KOPT-K1 (cell line): ENCODE results near the gene VOPP1.
A peak's percentile ranks its signal among the peaks of the same experiment; 100 is the strongest.
"Not testable (repeated sequence)": the region's sequence is repeated elsewhere in the genome, so short reads cannot be mapped to it uniquely, and the experiment has no call there.

Source experiments
- H3K27ac ChIP-seq: fragments of 200-600 bp; sonication (generic); 2 replicates; pipeline ENCODE4 v1.5.1; 2016; ENCODE audit warnings: antibody characterized with exemption, mild to moderate bottlenecking, low read depth, low read length; ENCODE audit not compliant: poor library complexity, severe bottlenecking
- H3K36me3 ChIP-seq: fragments of 200-600 bp; sonication (generic); 2 replicates; pipeline ENCODE4 v1.5.1; 2017; ENCODE audit warnings: antibody characterized with exemption, mild to moderate bottlenecking, low read length, moderate library complexity; ENCODE audit not compliant: insufficient read depth
- H3K9me3 ChIP-seq: fragments of 200-600 bp; sonication (generic); 2 replicates; pipeline ENCODE4 v1.5.1; 2017; ENCODE audit warnings: antibody characterized with exemption, low read length, mild to moderate bottlenecking; ENCODE audit not compliant: insufficient read depth, poor library complexity, severe bottlenecking

Gene VOPP1, protein sequence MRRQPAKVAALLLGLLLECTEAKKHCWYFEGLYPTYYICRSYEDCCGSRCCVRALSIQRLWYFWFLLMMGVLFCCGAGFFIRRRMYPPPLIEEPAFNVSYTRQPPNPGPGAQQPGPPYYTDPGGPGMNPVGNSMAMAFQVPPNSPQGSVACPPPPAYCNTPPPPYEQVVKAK

DNA sequence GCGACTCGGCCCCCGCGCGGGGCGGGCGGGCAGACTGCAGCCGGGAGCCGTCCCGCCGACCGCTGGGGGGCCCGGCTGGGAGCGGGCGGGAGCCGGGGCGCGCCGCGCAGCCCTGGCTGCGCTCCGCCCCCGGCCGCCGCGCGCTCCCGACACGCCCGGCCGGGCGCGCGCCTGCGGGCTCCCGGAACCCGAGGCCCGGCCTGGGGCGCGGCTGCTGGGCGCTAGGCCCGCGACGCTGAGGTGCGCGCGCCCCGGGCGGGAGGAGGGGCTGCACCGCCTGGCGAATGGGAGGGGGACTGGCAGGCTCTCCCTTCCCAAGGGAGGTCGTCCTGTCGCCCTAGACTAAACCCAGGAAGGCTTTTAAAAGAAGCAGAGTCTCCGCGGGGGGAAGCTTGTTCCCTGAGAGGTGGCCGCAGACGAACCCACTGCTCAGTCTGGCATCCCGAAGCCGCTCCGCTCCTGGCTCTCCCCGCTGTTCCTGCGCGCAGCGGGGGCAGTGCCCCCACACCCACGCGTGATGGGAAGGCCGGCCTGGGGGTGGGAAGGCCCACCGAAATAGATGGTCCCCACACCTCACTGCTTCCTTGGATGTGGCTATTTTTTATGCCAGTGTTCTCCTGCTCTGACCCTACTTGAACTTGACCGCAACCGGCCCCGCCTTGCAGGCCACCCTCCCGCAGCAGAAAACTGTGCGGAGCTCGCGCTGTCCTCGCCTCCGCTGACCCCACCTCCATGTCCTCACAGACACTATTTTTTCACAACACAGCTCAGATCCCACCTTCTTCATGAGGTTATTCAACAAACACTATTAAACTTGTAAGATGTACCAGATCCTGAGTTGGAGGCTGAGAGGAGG, at the start of gene VOPP1:
VOPP1 (minus strand) TSS at position 125 of the 856 bp plus-strand sequence. CDS start 178 bp downstream, outside the sequence.
- Histone ChIP-seq H3K27ac (peak within 1 kb of the TSS; percentile 53), H3K36me3 (no peaks in the 10 kb centered on the region), H3K9me3 (no peaks in the 10 kb centered on the region)

DNA sequence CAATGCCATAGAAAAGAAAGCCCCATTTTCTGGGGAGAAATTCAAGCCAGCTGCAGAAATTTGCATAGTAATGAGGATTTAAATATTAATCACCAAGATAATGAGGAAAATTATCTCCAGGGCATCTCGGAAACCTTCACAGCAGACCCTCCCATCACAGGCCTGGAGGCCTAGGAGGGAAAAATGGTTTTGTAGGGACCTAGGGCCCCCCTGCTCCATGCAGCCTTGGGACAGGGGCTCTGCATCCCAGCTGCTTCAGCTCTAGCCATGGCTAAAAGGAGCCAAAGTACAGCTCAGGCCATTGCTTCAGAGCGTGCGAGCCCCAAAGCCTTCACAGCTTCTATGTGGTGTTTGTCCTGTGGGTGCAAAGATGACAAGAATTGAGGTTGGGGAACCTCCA, 46.6 kb upstream of the VOPP1 start:
- Histone ChIP-seq H3K36me3 (no peaks in the 10 kb centered on the region), H3K9me3 (peaks cover 36% of the 10 kb centered on the region), H3K27ac (no peak overlapping the region)

DNA sequence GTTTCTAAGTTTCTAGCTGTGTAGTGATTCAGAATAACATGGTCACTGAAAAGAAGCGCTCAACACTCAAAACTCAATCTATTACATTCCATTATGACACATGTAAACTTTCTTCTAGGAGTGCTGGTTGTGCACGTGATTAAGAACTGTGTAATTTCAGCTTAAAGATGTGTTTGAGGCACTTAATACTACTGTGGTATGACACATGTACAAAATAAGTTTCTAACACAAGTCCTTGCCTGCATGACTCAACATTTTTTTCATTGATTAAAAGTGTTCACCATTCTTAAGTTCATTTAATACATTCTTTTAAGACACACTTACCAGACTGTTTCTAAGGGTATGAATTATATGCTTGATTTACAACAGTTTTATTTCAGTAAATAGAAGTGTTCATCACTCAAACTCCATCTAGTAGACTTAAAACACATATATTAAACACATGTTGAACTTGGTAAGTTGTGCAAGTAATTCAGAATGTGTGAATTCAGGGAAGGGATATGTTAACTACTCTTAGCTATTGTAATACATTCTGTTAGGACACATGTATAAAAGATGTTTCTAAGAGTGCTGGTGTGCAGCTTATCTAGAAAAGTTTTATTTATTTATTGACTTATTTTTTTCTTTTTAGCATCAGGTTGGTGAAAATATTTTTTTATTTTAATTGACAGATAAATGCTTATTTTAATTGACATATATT, 42.2 kb upstream of the VOPP1 start:
- not testable (repeated sequence) for H3K27ac ChIP-seq, H3K36me3 ChIP-seq
- peaks cover 25% of the 10 kb centered on the region for H3K9me3 ChIP-seq

DNA sequence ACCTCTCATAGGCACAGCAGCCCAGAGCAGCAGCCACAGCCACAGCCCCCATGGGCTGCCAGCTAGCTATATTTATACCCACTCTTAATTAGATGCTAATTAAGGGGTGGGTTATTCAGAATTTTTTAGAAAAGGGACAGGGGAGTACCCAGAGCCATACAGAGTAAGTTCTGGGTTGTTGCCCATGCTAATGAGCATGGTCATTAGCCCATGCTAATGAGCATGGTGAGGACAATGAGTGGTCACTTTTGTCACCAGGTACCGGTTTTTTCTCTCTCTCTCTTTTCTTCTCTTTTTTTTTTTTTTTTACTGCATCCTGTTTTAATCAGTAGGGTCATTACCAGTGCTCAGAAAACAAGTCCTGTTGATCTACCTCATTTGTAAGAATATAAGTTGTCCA, 37.4 kb upstream of the VOPP1 start:
- not testable (repeated sequence) for H3K27ac ChIP-seq, H3K9me3 ChIP-seq, H3K36me3 ChIP-seq

DNA sequence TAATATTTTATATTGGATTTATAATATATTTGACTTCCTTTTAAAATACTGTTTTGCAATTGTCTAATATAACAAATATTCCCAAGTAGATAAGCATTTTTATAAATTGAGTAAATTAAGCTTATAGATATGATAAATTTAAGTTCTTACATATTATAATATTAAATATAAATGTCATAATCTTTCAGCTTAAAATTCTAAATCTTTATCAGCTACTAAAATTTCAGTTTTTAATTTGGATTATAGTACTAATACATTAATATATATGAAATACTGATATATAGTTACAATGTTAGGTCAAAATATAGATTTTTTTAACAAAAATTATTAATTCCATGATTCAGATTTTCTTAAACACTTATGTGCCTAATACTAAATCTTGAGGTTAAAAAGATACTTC, 33.4 kb upstream of the VOPP1 start:
- H3K9me3 ChIP-seq, H3K36me3 ChIP-seq, H3K27ac ChIP-seq: not testable (repeated sequence)

DNA sequence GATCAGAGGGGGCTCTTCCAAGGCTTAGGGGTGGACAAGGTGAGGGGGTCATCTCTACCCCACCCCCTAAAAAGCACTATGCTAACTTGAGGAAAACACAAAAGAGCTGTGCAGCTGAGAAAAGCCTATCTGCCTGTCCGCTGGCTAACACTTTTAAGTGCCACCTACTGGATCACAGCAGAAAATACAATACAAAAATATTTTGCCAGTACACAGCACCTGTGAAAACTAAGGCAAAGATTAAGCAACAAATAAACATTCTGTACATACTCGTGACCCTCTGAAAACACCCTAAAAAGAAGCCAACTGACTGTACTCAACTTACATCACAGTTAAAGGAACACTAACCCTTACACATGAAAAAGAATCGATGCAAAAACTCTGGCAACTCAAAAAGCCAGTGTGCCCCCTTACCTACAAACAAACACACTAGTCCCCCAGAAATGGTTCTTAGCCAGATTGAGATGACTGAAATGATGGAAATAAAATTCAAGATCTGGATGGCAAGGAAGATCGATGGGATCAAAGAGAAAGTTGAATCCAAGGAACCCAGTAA, 25.7 kb upstream of the VOPP1 start:
- H3K36me3 ChIP-seq, H3K9me3 ChIP-seq, H3K27ac ChIP-seq: not testable (repeated sequence)

DNA sequence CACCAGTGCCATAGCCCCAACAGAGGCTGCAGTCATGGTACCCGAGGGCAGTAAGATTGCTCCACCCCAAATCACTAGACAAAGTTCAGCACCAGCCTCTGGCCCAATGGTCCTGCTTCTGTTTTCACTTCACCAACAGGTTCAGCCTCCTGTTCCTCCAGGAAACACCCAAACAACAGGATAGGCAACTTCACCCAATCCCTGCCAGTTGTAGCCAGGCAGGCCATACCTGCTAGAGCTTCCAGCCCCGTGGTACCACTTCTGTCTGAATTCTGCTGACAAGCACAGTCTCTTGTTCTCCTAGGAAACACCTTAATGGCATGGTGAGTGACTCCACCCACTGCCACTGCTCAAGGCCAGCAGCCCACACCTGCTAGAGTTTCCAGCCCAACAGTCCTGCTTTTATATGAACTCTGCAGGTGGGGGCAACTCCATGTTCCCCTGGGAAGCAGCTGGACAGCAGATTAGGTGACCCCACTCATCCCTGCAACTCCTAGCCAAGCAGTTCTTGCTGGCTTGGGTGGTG, 25.0 kb upstream of the VOPP1 start:
- H3K27ac ChIP-seq, H3K9me3 ChIP-seq, H3K36me3 ChIP-seq: not testable (repeated sequence)

DNA sequence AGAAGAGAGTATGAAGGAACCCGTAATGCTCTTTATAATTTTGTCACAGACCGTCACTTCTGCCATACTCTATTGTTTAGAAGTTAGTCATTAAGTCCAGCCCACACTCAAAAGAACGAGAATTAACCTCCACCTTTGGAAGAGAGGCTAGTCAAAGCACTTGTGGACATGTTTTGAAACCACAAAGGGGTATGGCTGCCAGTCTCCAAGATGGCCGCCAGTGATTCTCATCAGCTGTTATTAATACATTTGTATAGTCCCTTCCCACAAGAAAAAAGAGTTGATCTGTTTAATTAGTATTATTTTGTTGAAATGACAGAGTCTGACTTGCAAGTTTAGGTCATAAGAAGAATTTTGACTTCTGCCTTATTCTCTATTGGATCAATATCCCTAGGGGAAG, 23.2 kb upstream of the VOPP1 start:
- Histone ChIP-seq H3K36me3 (no peaks in the 10 kb centered on the region), H3K9me3 (no peaks in the 10 kb centered on the region), H3K27ac (no peak overlapping the region)

DNA sequence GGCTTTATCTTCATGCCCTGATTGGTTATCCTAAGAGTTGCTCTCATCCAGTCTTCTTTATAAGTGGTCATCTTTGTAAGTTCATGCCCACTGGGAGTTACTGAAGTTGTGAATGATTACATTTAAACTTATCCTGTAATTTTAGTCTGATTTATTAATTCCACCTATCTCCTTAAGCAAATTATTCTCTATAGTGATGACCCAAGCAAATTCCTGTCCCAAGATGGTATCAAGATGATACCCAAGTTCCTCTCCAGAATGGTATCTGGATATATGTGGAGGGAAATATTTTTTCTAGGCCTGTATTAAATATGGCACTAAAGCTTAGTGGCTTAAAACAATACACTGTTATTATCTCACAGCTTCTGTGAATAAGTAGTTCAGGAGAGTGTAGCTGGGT, 22.6 kb upstream of the VOPP1 start:
- Histone ChIP-seq H3K9me3 (no peaks in the 10 kb centered on the region), H3K36me3 (no peaks in the 10 kb centered on the region), H3K27ac (no peak overlapping the region)

DNA sequence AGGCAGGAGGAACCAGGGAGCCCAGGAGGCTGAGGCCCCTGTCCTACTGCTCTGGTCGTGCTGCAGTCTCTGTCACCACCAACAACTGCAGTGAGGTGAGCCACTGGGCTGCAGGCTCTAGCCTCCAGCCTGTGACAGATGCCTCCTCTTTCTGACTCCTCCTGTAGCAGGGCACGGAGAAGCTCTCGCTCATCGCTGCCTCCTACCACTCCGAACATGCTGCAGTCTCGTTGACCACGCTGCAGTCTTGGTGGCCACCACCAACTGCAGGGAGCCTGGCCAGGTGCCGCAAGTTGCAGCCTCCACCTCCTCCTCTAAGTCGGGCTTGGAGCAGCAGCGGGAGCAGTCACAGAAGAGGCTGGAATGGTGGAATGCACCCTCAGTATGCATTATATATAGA, 22.1 kb upstream of the VOPP1 start:
- Histone ChIP-seq H3K27ac (no peak overlapping the region), H3K36me3 (no peaks in the 10 kb centered on the region), H3K9me3 (no peaks in the 10 kb centered on the region)

DNA sequence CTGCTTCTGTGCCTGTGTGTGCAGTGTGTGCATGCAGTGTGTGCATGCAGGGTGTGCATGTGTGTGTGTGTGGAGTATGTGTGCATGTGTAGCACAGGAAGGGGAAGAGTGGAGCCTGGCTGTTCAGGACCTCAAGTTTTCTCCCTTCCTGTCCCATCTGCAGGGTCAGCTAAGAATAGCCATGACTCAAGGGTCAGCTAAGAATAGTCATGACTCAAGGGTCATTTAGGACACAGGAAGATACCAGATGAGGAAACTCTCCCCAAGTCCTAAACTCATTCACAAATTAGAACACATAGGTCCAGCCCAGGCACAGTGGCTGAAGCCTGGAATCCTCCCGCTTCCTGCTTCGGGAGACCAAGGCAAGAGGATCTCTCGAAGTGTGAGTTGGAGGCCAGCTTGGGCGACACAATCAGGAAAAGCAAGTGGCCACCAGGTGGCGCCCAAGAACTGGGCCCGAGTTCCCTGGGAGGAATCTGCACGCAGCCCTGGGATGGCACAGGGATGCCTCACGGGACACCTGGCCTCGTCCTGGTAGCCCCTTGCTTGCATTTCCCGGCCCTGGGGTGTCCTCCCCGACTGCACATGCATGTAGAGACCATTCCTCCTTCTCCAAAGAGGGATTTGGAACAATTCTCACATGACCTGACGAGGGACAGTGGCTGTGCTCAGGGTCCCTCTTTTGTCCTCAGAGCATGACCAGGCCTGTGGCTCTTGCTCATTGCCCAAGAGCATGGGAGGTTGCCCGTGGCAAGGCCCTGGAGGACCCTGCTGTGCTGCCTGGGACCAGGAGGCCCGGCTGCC, 21.4 kb upstream of the VOPP1 start:
- no peaks in the 10 kb centered on the region for H3K9me3 ChIP-seq
- H3K36me3 ChIP-seq, result no peaks in the 10 kb centered on the region
- H3K27ac ChIP-seq, result no peak overlapping the region

DNA sequence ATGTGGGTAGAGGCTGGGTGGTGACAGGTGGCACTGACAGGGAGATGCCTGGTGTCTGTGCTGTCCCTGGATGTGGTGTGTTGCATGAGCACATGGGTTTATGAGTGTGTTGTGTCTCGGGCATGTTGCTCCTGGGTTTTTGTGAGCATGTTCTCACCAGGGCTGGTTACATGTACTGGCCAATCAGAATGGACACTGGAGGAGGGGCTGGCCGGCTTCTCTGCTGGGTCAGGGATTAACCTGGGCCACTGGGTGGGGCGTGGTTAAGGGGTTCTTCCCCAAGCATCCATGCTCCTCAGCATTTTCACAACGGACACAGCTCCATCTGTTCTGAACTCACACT, 20.8 kb upstream of the VOPP1 start:
- Histone ChIP-seq H3K27ac (no peak overlapping the region), H3K36me3 (no peaks in the 10 kb centered on the region), H3K9me3 (no peaks in the 10 kb centered on the region)

DNA sequence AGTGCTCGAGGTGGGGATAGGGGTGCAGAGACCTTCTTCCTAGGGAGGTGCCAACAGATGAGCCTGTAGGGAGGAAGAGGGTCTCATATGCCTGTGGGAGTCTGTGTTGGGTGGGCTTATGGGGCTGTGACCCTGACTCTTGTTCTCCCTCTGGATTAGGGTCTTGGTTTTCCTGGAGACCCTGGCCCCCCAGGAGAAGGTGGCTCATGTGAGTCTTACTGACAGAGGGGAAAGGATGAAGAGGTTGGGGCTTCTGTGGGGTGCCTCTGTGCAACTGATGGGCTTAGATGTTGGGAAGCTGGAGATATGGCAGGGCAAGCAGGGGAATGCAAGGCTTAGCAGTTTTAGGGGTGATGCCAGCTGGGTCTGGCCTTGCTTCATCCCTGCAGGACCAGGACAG, 20.2 kb upstream of the VOPP1 start:
- no peaks in the 10 kb centered on the region for H3K36me3 ChIP-seq
- H3K9me3 ChIP-seq, result no peaks in the 10 kb centered on the region
- H3K27ac ChIP-seq, result no peak overlapping the region

DNA sequence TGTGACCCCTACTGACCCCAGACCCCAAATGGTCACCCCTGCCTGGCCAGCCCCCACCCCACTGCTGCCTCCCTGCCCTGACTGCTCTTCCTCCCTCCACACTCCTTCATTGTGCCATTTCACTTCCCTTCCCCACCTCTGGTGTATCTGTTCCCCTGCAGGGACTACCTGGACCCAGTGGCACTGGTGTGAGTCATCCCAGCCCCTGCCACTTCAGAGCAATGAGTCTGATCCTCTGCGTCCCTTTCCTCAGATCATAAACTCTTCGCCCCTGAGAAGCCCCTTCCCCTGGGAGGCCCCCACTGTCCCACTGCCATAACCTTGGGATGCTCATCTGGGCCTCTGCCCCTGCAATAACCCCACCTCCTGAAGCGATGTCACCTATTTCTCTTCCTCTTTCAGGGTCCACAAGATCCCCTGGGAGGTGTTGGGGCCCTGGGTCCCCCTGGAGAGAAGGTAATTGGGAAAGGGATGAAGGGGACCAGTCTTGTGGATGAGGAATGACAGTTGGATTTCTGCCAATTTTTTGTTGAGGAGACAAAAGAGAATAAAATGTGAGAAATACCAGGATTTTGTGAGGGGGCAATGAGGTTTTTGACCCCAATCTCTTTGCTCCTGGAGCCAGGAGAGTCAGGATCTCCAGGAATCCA, 19.1 kb upstream of the VOPP1 start:
- no peak overlapping the region for H3K27ac ChIP-seq
- H3K36me3 ChIP-seq, result no peaks in the 10 kb centered on the region
- no peaks in the 10 kb centered on the region for H3K9me3 ChIP-seq
